ENCODE measurements around the gene GRIN2A. TPM values are rescaled to one million over a fixed set of nuclear protein-coding genes. Genes with fewer than 3 reads are reported as not detected.

GRIN2A gene
- total and polyA plus RNA-seq, 10 donors = under 0.01 to 0.10 (median 0.03) TPM; not detected in 7

GRCh38 chr16:10103118-10103517 lies 79.1 kb downstream of the GRIN2A start:
- H3K27me3 ChIP-seq (replicated peaks in 1 of 7) = peaks cover 0 to 5% (median 0%) of the 10 kb centered on the region in 7 donors
- peaks cover 0 to 23% (median 2%) of the 10 kb centered on the region in 8 donors for H3K9me3 ChIP-seq
- H3K4me1 ChIP-seq = no peaks in the 10 kb centered on the region
- H3K36me3 ChIP-seq = no peaks in the 10 kb centered on the region
- no peak overlapping the region for H3K27ac ChIP-seq
- intact Hi-C loops (cut with DNase I; ENCODE audit: low total_unique reads) = no loop called here
- no peak for DNase-seq
- no peak overlapping the region for H3K4me3 ChIP-seq
- TF ChIP-seq CTCF (IDR thresholded peaks at IDR 0.05 in 8 of 11, conservative IDR thresholded peaks at IDR 0.05 in 3 of 11) (no peak), POLR2AphosphoS5 (IDR thresholded peaks at IDR 0.05) (no peak), POLR2A (IDR thresholded peaks at IDR 0.05) (no peak)

GRCh38 chr16:10100829-10101228 lies 81.4 kb downstream of the GRIN2A start:
- no peak for DNase-seq
- Histone ChIP-seq H3K27ac (no peak overlapping the region), H3K9me3 (peaks cover 0 to 37% (median 2%) of the 10 kb centered on the region in 8 donors), H3K4me3 (no peak overlapping the region), H3K27me3 (replicated peaks in 1 of 7) (peaks cover 0 to 5% (median 0%) of the 10 kb centered on the region in 7 donors), H3K4me1 (no peaks in the 10 kb centered on the region), H3K36me3 (no peaks in the 10 kb centered on the region)
- no peak for TF ChIP-seq POLR2AphosphoS5 (IDR thresholded peaks at IDR 0.05)
- no peak for TF ChIP-seq CTCF (IDR thresholded peaks at IDR 0.05 in 8 of 11, conservative IDR thresholded peaks at IDR 0.05 in 3 of 11)
- no peak for TF ChIP-seq POLR2A (IDR thresholded peaks at IDR 0.05)
- intact Hi-C loops (cut with DNase I; ENCODE audit: low total_unique reads) = no loop called here
- 58 to 80% (median 69%) methylated on average over 4 of the region's 4 CpGs for WGBS, 5 donors

- Histone ChIP-seq H3K9me3 (peaks cover 0 to 45% (median 2%) of the 10 kb centered on the region in 8 donors), H3K27ac (no peak overlapping the region), H3K36me3 (no peaks in the 10 kb centered on the region), H3K4me3 (no peak overlapping the region), H3K4me1 (no peaks in the 10 kb centered on the region), H3K27me3 (replicated peaks in 1 of 7) (no peaks in the 10 kb centered on the region)
- TF ChIP-seq POLR2A (IDR thresholded peaks at IDR 0.05) (no peak), POLR2AphosphoS5 (IDR thresholded peaks at IDR 0.05) (no peak), CTCF (IDR thresholded peaks at IDR 0.05 in 8 of 11, conservative IDR thresholded peaks at IDR 0.05 in 3 of 11) (no peak)
- intact Hi-C loops (cut with DNase I; ENCODE audit: low total_unique reads) = no loop called here
- no peak for DNase-seq
Observed at GRCh38 chr16:10098991-10099390, 83.2 kb downstream of the GRIN2A start.

- intact Hi-C loops (cut with DNase I; ENCODE audit: low total_unique reads) = no loop called here
- Histone ChIP-seq H3K4me1 (no peaks in the 10 kb centered on the region), H3K36me3 (no peaks in the 10 kb centered on the region), H3K27me3 (replicated peaks in 1 of 7) (no peaks in the 10 kb centered on the region), H3K27ac (no peak overlapping the region), H3K9me3 (peaks cover 0 to 45% (median 2%) of the 10 kb centered on the region in 8 donors), H3K4me3 (no peak overlapping the region)
- TF ChIP-seq POLR2AphosphoS5 (IDR thresholded peaks at IDR 0.05) = no peak
- TF ChIP-seq CTCF (IDR thresholded peaks at IDR 0.05 in 8 of 11, conservative IDR thresholded peaks at IDR 0.05 in 3 of 11) = no peak
- no peak for TF ChIP-seq POLR2A (IDR thresholded peaks at IDR 0.05)
- 84 to 96% (median 86%) methylated on average over 2 of the region's 2 CpGs for WGBS, 5 donors
- DNase-seq = no peak
Observed at GRCh38 chr16:10097271-10097670, 85.0 kb downstream of the GRIN2A start.

Data from spleen (tissue), 11 donors.